Fibroblast of lung (primary cell): Measurements from ENCODE around the gene AJUBA. TPM values are rescaled to one million over a fixed set of nuclear protein-coding genes. Genes with fewer than 3 reads are reported as not detected.

Source experiments
- DNase-seq, 2 donors: peaks; one replicate each; pipeline versions ENCODE4 v3.0.0 to v3.0.0-alpha.2; 2010; ENCODE audit warnings: low read depth in 2 of 2
- H2AFZ ChIP-seq: 2 replicates; pipeline ENCODE4 v1.5.1; 2012; ENCODE audit warnings: low read length, control low read depth, inconsistent platforms
- H3K27ac ChIP-seq: 2 replicates; pipeline ENCODE4 v1.5.1; 2011; ENCODE audit warnings: low read length, control low read depth; ENCODE audit not compliant: insufficient read depth
- H3K27me3 ChIP-seq: 2 replicates; pipeline ENCODE4 v1.5.1; 2011; ENCODE audit warnings: mild to moderate bottlenecking, low read length; ENCODE audit not compliant: control insufficient read depth, insufficient read depth
- H3K36me3 ChIP-seq: 2 replicates; pipeline ENCODE4 v1.5.1; 2011; ENCODE audit warnings: low read length; ENCODE audit not compliant: control insufficient read depth, insufficient read depth
- H3K4me1 ChIP-seq: 2 replicates; pipeline ENCODE4 v1.5.1; 2011; ENCODE audit warnings: low read length; ENCODE audit not compliant: control insufficient read depth, insufficient read depth; ENCODE audit errors: extremely low read depth
- H3K4me2 ChIP-seq: 2 replicates; pipeline ENCODE4 v1.5.1; 2011; ENCODE audit warnings: low read length, control low read depth; ENCODE audit not compliant: insufficient read depth; ENCODE audit errors: extremely low read depth
- H3K4me3 ChIP-seq, 4 experiments: fragments of 200-600 bp in 1 of 4; sonication (generic) in 1 of 4; replicated peaks in 1 of 4; 2 replicates each; pipeline ENCODE4 v1.5.1; 2011 to 2016; ENCODE audit warnings: low read length in 4 of 4, low read depth in 3 of 4, mild to moderate bottlenecking in 3 of 4, control low read depth in 2 of 4, inconsistent platforms in 1 of 4, mixed read lengths in 1 of 4; ENCODE audit not compliant: insufficient read depth in 1 of 4; ENCODE audit errors: control extremely low read depth in 1 of 4
- H3K79me2 ChIP-seq: 2 replicates; pipeline ENCODE4 v1.5.1; 2012; ENCODE audit warnings: mild to moderate bottlenecking, low read length, inconsistent platforms; ENCODE audit not compliant: control insufficient read depth, insufficient read depth
- H3K9ac ChIP-seq: 2 replicates; pipeline ENCODE4 v1.5.1; 2011; ENCODE audit warnings: mild to moderate bottlenecking, low read length, control low read depth; ENCODE audit not compliant: insufficient read depth
- H3K9me3 ChIP-seq: 2 replicates; pipeline ENCODE4 v1.5.1; 2012; ENCODE audit warnings: low read depth, low read length; ENCODE audit not compliant: control insufficient read depth, insufficient read depth
- H4K20me1 ChIP-seq: 2 replicates; pipeline ENCODE4 v1.5.1; 2011; ENCODE audit warnings: low read length; ENCODE audit not compliant: control insufficient read depth, insufficient read depth; ENCODE audit errors: extremely low read depth
- EZH2 ChIP-seq: IDR thresholded peaks from 2 replicates; pipeline ENCODE4 v1.5.1; 2012; ENCODE audit warnings: low read length, control low read depth, mild to moderate bottlenecking; ENCODE audit errors: missing control alignments
- polyA plus RNA-seq, 2 donors: library from polyadenylated mRNA; depleted of rRNA in 1 of 2; stranded (reverse) in 1 of 2; unstranded in 1 of 2; fragments of >200 nt; gene quantifications; 2 replicates each; pipeline ENCODE4 v1.2.1, GENCODE V29; 2011 to 2012; ENCODE audit warnings: missing spikeins in 1 of 2
- total RNA-seq: library from RNA; depleted of rRNA; stranded (reverse); fragments of >200 nt; gene quantifications from 2 replicates; pipeline ENCODE4 v1.2.1, GENCODE V29; 2014
- TF ChIP-seq, protein P1 (sequence below), 2 donors: IDR thresholded peaks in 1 of 2; conservative IDR thresholded peaks in 1 of 2; 1 replicate in 1 of 2; 2 replicates in 1 of 2; pipeline ENCODE4 v1.5.1; 2011 to 2012; ENCODE audit warnings: low read length in 2 of 2, control low read depth in 1 of 2, inconsistent platforms in 1 of 2, low read depth in 1 of 2, mild to moderate bottlenecking in 1 of 2

AJUBA gene
- total and polyA plus RNA-seq, 2 donors (not counting 1 experiment from before 2014, with no cell fraction given) = 41.3 to 84.9 TPM

GRCh38 chr14:22980672-22981089 lies 1.7 kb downstream of the AJUBA start:
- Histone ChIP-seq H3K9ac (peak overlapping the region; percentile 87), H3K27me3 (no peaks in the 10 kb centered on the region), H3K4me3 (peak overlapping the region; percentile 78 to 87 (median 82)), H3K79me2 (peaks cover 44% of the 10 kb centered on the region), H3K27ac (peak overlapping the region; percentile 85), H3K9me3 (no peaks in the 10 kb centered on the region), H3K36me3 (peaks cover 3% of the 10 kb centered on the region), H4K20me1 (no peaks in the 10 kb centered on the region), H2AFZ (no peak overlapping the region), H3K4me1 (peaks cover 29% of the 10 kb centered on the region), H3K4me2 (peak overlapping the region; percentile 87)
- peak in 1 of 2 donors; percentile 47 for DNase-seq
- TF ChIP-seq, protein P1, sequence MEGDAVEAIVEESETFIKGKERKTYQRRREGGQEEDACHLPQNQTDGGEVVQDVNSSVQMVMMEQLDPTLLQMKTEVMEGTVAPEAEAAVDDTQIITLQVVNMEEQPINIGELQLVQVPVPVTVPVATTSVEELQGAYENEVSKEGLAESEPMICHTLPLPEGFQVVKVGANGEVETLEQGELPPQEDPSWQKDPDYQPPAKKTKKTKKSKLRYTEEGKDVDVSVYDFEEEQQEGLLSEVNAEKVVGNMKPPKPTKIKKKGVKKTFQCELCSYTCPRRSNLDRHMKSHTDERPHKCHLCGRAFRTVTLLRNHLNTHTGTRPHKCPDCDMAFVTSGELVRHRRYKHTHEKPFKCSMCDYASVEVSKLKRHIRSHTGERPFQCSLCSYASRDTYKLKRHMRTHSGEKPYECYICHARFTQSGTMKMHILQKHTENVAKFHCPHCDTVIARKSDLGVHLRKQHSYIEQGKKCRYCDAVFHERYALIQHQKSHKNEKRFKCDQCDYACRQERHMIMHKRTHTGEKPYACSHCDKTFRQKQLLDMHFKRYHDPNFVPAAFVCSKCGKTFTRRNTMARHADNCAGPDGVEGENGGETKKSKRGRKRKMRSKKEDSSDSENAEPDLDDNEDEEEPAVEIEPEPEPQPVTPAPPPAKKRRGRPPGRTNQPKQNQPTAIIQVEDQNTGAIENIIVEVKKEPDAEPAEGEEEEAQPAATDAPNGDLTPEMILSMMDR (conservative IDR thresholded peaks at IDR 0.05 in 1 of 2, IDR thresholded peaks at IDR 0.05 in 1 of 2; ENCODE audit: low read depth in 1 of 2, low read length in 2 of 2) = no peak
- TF ChIP-seq EZH2 = no peak

- H3K4me1 ChIP-seq = peaks cover 33% of the 10 kb centered on the region
- no peak for TF ChIP-seq EZH2
- TF ChIP-seq, protein P1 (conservative IDR thresholded peaks at IDR 0.05 in 1 of 2, IDR thresholded peaks at IDR 0.05 in 1 of 2; ENCODE audit: low read depth in 1 of 2, low read length in 2 of 2) = no peak
- H3K4me3 ChIP-seq = peak overlapping the region; percentile 47 to 87 (median 66)
- no peak overlapping the region for H2AFZ ChIP-seq
- peak overlapping the region; percentile 87 for H3K4me2 ChIP-seq
- no peak for DNase-seq
- H3K36me3 ChIP-seq = peaks cover 3% of the 10 kb centered on the region
- H3K9me3 ChIP-seq = no peaks in the 10 kb centered on the region
- no peak overlapping the region for H3K9ac ChIP-seq
- H3K79me2 ChIP-seq = peaks cover 44% of the 10 kb centered on the region
- peak overlapping the region; percentile 16 for H3K27ac ChIP-seq
- H3K27me3 ChIP-seq = no peaks in the 10 kb centered on the region
- H4K20me1 ChIP-seq = no peaks in the 10 kb centered on the region
Measured at GRCh38 chr14:22979748-22980392, 2.5 kb downstream of the AJUBA start.

DNA sequence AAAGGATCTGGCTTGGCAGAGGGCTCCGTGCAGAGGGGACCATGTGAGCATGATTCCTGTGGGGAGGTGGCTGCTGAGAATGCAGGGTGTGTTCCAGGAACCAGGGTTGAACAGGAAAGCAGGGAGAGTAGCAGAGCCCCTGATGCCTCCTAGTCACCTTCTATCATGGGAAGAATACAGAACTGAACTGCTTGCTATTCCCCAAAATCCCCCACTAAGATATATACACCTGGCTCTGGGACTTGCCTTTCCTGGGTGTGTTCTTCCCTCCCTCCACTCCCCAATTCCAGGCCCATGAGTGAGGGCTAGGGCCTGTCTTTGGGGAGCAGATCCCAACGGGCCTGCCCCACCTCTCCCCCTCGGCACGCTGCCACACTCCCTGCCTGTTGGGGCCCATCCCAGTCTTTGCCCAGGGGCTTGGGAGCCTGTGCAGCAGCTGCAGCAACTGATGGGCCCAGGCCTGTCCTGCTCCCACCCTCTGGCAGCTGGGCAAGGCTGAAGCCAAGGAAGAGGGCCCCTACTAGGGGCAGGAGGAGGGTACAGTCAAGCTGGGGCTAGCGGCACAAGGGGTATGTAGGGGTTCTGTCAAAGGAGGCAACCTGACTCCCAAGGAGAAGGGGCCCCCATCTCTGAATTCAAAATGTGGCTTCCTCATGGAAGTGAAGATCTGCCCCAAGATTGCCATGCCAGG lies 3.2 kb downstream of the AJUBA start:
- Histone ChIP-seq H3K27ac (peak overlapping the region; percentile 55), H3K27me3 (no peaks in the 10 kb centered on the region), H3K4me1 (peaks cover 40% of the 10 kb centered on the region), H4K20me1 (no peaks in the 10 kb centered on the region), H3K36me3 (peaks cover 3% of the 10 kb centered on the region), H3K9me3 (no peaks in the 10 kb centered on the region), H3K9ac (no peak overlapping the region), H2AFZ (no peak overlapping the region), H3K4me3 (peak overlapping the region in 3 of 4 experiments; percentile 47 to 87 (median 80)), H3K79me2 (peaks cover 44% of the 10 kb centered on the region), H3K4me2 (peak overlapping the region; percentile 48)
- TF ChIP-seq, protein P1 (conservative IDR thresholded peaks at IDR 0.05 in 1 of 2, IDR thresholded peaks at IDR 0.05 in 1 of 2; ENCODE audit: low read depth in 1 of 2, low read length in 2 of 2) = no peak
- no peak for TF ChIP-seq EZH2
- DNase-seq = peak in 1 of 2 donors; percentile 29
